ENCODE data around the gene MFSD6.

GRCh38 chr2:190482451-190482850 is 74.3 kb downstream of the MFSD6 start:
- TF ChIP-seq TEAD4 (IDR thresholded peaks at IDR 0.05) (no peak), RAD21 (IDR thresholded peaks at IDR 0.05; ENCODE audit: low read depth) (no peak), EP300 (IDR thresholded peaks at IDR 0.05; ENCODE audit: borderline replicate concordance) (no peak), TCF12 (IDR thresholded peaks at IDR 0.05; ENCODE audit: low read depth) (no peak), CREB1 (IDR thresholded peaks at IDR 0.05; ENCODE audit: low read depth) (no peak), FOXM1 (IDR thresholded peaks at IDR 0.05; ENCODE audit: borderline replicate concordance, low read depth) (no peak), REST (IDR thresholded peaks at IDR 0.05; ENCODE audit: low read depth) (no peak), EGR1 (IDR thresholded peaks at IDR 0.05) (no peak), MAX (IDR thresholded peaks at IDR 0.05) (no peak), NFIC (IDR thresholded peaks at IDR 0.05) (no peak), USF1 (IDR thresholded peaks at IDR 0.05) (no peak)

Measured in Ishikawa (cell line).